Naive thymus-derived CD4-positive, alpha-beta T cell (primary cell): ENCODE results near the gene CD300H. TPM values are rescaled to one million over a fixed set of nuclear protein-coding genes. Genes with fewer than 3 reads are reported as not detected.

ENCODE experiments used
- ATAC-seq: fragments of 150-1000 bp; cut with Tn5 transposase; 2 replicates; pipeline ENCODE4 v1.10.0; 2021; ENCODE audit warnings: mild to moderate bottlenecking, moderate library complexity
- CTCF ChIA-PET: fragments of 350-600 bp; sonication (Branson Sonifier 250); formaldehyde crosslinking; loops from one replicate; lab custom pipeline; 2021; ENCODE audit warnings: antibody characterized with exemption; lab: Charles Lee
- POLR2A ChIA-PET: fragments of 350-600 bp; sonication (Branson Sonifier 250); formaldehyde crosslinking; loops from one replicate; lab custom pipeline; 2021; ENCODE audit warnings: antibody characterized with exemption, inconsistent platforms; lab: Charles Lee
- DNase-seq, 9 donors: peaks; one replicate each; pipeline versions ENCODE4 v3.0.0 to v3.0.0-alpha.2; 2020 to 2022; ENCODE audit warnings: mixed read lengths in 1 of 9
- H3K27ac ChIP-seq: one replicate; pipeline ENCODE4 v1.7.0; 2013; ENCODE audit warnings: mild to moderate bottlenecking, low read depth, low read length, moderate library complexity
- H3K27me3 ChIP-seq, 2 donors: one replicate each; pipeline ENCODE4 v1.7.0; 2013; ENCODE audit warnings: low read length in 2 of 2, mild to moderate bottlenecking in 2 of 2, moderate library complexity in 2 of 2; ENCODE audit not compliant: control insufficient read depth in 2 of 2, insufficient read depth in 2 of 2
- H3K36me3 ChIP-seq, 3 experiments: 1 replicate in 2 of 3; 2 replicates in 1 of 3; pipeline ENCODE4 v1.7.0; 2013; ENCODE audit warnings: low read length in 3 of 3, mild to moderate bottlenecking in 3 of 3, moderate library complexity in 1 of 3; ENCODE audit not compliant: insufficient read depth in 3 of 3, control insufficient read depth in 2 of 3
- H3K4me1 ChIP-seq, 2 donors: one replicate each; pipeline ENCODE4 v1.7.0; 2013; ENCODE audit warnings: low read length in 2 of 2, mild to moderate bottlenecking in 2 of 2, moderate library complexity in 1 of 2; ENCODE audit not compliant: control insufficient read depth in 2 of 2, insufficient read depth in 2 of 2
- H3K4me3 ChIP-seq: 2 replicates; pipeline ENCODE4 v1.7.0; 2013; ENCODE audit warnings: mild to moderate bottlenecking, low read length
- H3K9me3 ChIP-seq, 3 experiments: 1 replicate in 2 of 3; 2 replicates in 1 of 3; pipeline ENCODE4 v1.7.0; 2013; ENCODE audit warnings: low read length in 3 of 3; ENCODE audit not compliant: control insufficient read depth in 2 of 3
- H3K27ac Mint-ChIP-seq, 9 donors: one replicate each; pipeline ENCODE4 v1.8.0; 2020 to 2022; ENCODE audit warnings: mixed read lengths in 9 of 9, mild to moderate bottlenecking in 8 of 9, moderate library complexity in 5 of 9, inconsistent platforms in 2 of 9
- H3K27me3 Mint-ChIP-seq, 5 donors: one replicate each; pipeline ENCODE4 v1.8.0; 2021 to 2022; ENCODE audit warnings: mixed read lengths in 5 of 5, mild to moderate bottlenecking in 1 of 5
- H3K36me3 Mint-ChIP-seq, 5 donors: one replicate each; pipeline ENCODE4 v1.8.0; 2020 to 2022; ENCODE audit warnings: mixed read lengths in 5 of 5, mild to moderate bottlenecking in 3 of 5, inconsistent platforms in 1 of 5
- H3K4me1 Mint-ChIP-seq, 7 donors: one replicate each; pipeline ENCODE4 v1.8.0; 2020 to 2022; ENCODE audit warnings: mixed read lengths in 7 of 7, mild to moderate bottlenecking in 3 of 7, inconsistent platforms in 1 of 7
- H3K4me3 Mint-ChIP-seq, 10 donors: one replicate each; pipeline ENCODE4 v1.8.0; 2020 to 2022; ENCODE audit warnings: mild to moderate bottlenecking in 10 of 10, mixed read lengths in 10 of 10, moderate library complexity in 6 of 10, inconsistent platforms in 2 of 10
- H3K9me3 Mint-ChIP-seq, 11 donors: one replicate each; pipeline ENCODE4 v1.8.0; 2020 to 2022; ENCODE audit warnings: mixed read lengths in 11 of 11, mild to moderate bottlenecking in 4 of 11, inconsistent platforms in 1 of 11, moderate library complexity in 1 of 11
- intact Hi-C, 2 donors: fragments of 100-400 bp; cut with micrococcal nuclease; formaldehyde crosslinking; loops; one replicate each; pipeline ENCODE4 v1.15.1; 2023
- polyA plus RNA-seq, 2 donors: library from polyadenylated mRNA; unstranded; fragments of 300-500 nt; fragmentation: Illumina TruSeq; gene quantifications; one replicate each; pipeline ENCODE4 v1.2.3, GENCODE V29; 2021
- total RNA-seq, 6 experiments: library from RNA in 5 of 6; stranded (reverse) in 5 of 6; gene quantifications; 1 replicate in 5 of 6; 2 replicates in 1 of 6; pipeline ENCODE4 v1.2.3 and lab custom pipeline; 2021 to 2026

Gene CD300H
- total and polyA plus RNA-seq, 7 experiments from 2014 or later, result 0.72 to 18.3 TPM; not detected in 5

DNA sequence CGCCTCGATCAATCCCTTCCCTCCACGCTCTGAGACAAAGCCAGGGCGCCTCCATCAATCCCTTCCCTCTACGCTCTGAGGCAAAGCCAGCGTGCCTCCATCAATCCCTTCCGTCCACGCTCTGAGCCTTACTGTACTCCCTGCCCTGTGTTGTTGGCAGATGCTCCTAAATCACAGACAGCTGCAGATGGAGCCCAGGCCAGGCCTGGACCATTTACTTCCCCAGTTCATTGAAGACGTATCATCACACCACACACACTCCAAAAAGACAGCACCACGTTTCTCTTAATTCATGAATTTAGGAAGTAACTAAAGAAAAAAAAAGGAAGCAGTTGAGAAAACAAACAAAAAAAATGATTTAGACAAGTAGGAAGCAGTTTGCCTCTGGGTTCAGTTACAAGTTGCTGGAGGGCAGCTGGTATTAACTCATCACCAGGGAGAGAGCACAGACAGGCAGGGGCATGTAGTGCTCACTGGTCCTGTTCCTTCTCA lies 32.2 kb upstream of the CD300H start:
- DNase-seq (no peak), ATAC-seq (peak; percentile 78)
- intact Hi-C loops, result no loop called here
- Histone ChIP-seq H3K36me3 (no peaks in the 10 kb centered on the region), H3K4me1 (peaks cover 0 to 18% of the 10 kb centered on the region in 2 donors), H3K27me3 (no peaks in the 10 kb centered on the region), H3K4me3 (no peak overlapping the region), H3K27ac (no peak overlapping the region), H3K9me3 (no peaks in the 10 kb centered on the region)
- CTCF ChIA-PET, result no interaction called here
- Mint-ChIP-seq H3K4me3 (peak overlapping the region in 3 of 10 donors; percentile 6 to 40 (median 37)), H3K27me3 (peaks cover 4 to 47% (median 15%) of the 10 kb centered on the region in 5 donors), H3K36me3 (no peaks in the 10 kb centered on the region), H3K9me3 (no peaks in the 10 kb centered on the region), H3K27ac (peak overlapping the region in 4 of 9 donors; percentile 12 to 71 (median 32)), H3K4me1 (peaks cover 17 to 63% (median 45%) of the 10 kb centered on the region in 7 donors)
- POLR2A ChIA-PET, result no interaction called here

GRCh38 chr17:74599023-74599399 lies 31.7 kb upstream of the CD300H start:
- ATAC-seq (peak; percentile 63), DNase-seq (no peak)
- H3K27me3 ChIP-seq, result no peaks in the 10 kb centered on the region
- intact Hi-C loops, result no loop called here
- Mint-ChIP-seq H3K4me1 (peaks cover 17 to 61% (median 45%) of the 10 kb centered on the region in 7 donors), H3K27me3 (peaks cover 4 to 47% (median 15%) of the 10 kb centered on the region in 5 donors), H3K36me3 (no peaks in the 10 kb centered on the region), H3K27ac (peak overlapping the region in 5 of 9 donors; percentile 14 to 76 (median 50)), H3K4me3 (peak overlapping the region in 4 of 10 donors; percentile 37 to 72 (median 54)), H3K9me3 (no peaks in the 10 kb centered on the region)
- H3K36me3 ChIP-seq, result no peaks in the 10 kb centered on the region
- peaks cover 0 to 18% of the 10 kb centered on the region in 2 donors for H3K4me1 ChIP-seq
- ChIA-PET POLR2A (no interaction called here), CTCF (no interaction called here)
- no peak overlapping the region for H3K27ac ChIP-seq
- no peaks in the 10 kb centered on the region for H3K9me3 ChIP-seq
- no peak overlapping the region for H3K4me3 ChIP-seq

GRCh38 chr17:74598346-74599022 lies 31.2 kb upstream of the CD300H start:
- Mint-ChIP-seq H3K27me3 (peaks cover 4 to 47% (median 15%) of the 10 kb centered on the region in 5 donors), H3K27ac (peak overlapping the region in 5 of 9 donors; percentile 14 to 76 (median 50)), H3K9me3 (no peaks in the 10 kb centered on the region), H3K4me3 (peak overlapping the region in 6 of 10 donors; percentile 0 to 72 (median 39)), H3K36me3 (no peaks in the 10 kb centered on the region), H3K4me1 (peaks cover 17 to 56% (median 41%) of the 10 kb centered on the region in 7 donors)
- ChIA-PET CTCF (no interaction called here), POLR2A (no interaction called here)
- H3K4me3 ChIP-seq, result no peak overlapping the region
- no peaks in the 10 kb centered on the region for H3K27me3 ChIP-seq
- H3K27ac ChIP-seq, result no peak overlapping the region
- intact Hi-C loops, result no loop called here
- H3K9me3 ChIP-seq, result no peaks in the 10 kb centered on the region
- DNase-seq (peak in 4 of 9 donors; percentile 13 to 26 (median 16)), ATAC-seq (no peak)
- H3K36me3 ChIP-seq, result no peaks in the 10 kb centered on the region
- peaks cover 0 to 14% of the 10 kb centered on the region in 2 donors for H3K4me1 ChIP-seq

DNA sequence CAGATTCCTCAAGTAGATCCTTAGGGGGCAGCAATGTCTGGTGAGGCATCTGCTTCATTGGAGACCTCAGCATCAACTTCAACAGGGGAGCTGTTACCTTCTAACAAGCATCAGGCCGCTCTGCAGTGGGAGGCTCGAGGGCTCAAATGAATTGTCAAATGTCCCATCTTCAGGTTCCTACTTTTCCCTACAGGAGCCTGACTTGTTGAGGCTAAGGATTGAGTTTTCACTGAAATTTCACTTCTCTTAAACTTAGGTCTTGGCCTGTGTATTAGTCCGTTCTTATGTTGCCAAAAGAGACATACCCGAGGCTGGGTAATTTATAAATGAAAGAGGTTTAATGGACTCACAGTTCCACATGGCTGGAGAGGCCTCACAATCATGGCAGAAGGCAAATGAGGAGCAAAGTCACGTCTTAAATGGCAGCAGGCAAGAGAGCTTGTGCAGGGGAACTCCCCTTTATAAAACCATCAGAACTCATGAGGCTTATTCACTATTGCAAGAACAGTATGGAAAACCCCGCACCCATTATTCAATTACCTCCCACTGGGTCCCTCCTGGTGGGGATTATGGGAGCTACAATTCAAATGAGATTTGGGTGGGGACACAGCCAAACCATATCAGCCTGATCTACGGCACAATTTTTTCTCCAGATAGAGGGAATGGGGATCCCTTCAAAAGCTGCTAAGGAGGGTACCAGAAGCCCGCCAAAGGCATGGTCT lies 29.9 kb upstream of the CD300H start:
- intact Hi-C loops, result no loop called here
- H3K27me3 Mint-ChIP-seq, result peaks cover 4 to 46% (median 20%) of the 10 kb centered on the region in 5 donors
- CTCF ChIA-PET, result no interaction called here

DNA sequence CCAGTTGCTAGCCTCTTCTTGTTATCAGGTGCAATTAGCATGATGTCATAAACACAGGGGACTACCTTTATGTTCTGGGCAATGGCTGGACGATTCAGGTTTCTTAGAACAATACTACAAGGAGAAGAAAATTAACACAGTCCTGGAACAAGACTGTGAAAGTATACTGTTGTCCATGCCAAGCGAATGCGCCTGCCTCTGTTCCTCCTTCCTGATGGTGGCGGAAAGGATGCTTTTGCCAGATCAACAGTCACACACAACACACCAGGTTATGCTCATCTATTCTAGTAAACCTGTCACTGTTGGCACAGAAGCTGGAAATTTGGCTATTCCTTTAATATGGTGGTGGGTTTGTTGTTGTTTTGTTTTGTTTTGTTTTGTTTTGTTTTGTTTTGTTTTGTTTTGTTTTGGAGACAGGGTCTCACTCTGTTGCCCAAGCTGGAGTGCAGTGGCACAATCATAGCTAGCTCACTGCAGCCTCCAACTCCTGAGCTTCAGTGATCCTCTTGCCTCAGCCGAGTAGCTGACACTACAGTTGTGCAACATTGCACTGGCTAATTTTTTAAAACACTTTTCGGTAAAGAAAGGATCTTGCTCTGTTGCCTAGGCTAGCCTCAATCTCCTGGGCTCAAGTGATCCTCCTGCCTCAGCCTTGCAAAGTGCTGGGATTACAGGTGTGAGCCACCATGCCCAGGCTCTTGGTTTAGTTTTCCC lies 27.9 kb upstream of the CD300H start:
- Histone ChIP-seq H3K4me3 (no peak overlapping the region), H3K27ac (no peak overlapping the region), H3K9me3 (no peaks in the 10 kb centered on the region), H3K36me3 (no peaks in the 10 kb centered on the region), H3K4me1 (peaks cover 0 to 14% of the 10 kb centered on the region in 2 donors), H3K27me3 (peaks cover 0 to 4% of the 10 kb centered on the region in 2 donors)
- ATAC-seq (no peak), DNase-seq (no peak)
- CTCF ChIA-PET, result no interaction called here
- intact Hi-C loops, result no loop called here
- Mint-ChIP-seq H3K4me3 (no peak overlapping the region), H3K27me3 (peaks cover 0 to 40% (median 14%) of the 10 kb centered on the region in 5 donors), H3K9me3 (peaks cover 0 to 1% (median 0%) of the 10 kb centered on the region in 11 donors), H3K27ac (no peak overlapping the region), H3K36me3 (no peaks in the 10 kb centered on the region), H3K4me1 (peaks cover 21 to 47% (median 36%) of the 10 kb centered on the region in 7 donors)
- POLR2A ChIA-PET, result no interaction called here

More for the DNA sequence above, 29.9 kb upstream of the CD300H start:
- Histone ChIP-seq H3K36me3 (no peaks in the 10 kb centered on the region), H3K27me3 (no peaks in the 10 kb centered on the region), H3K4me3 (no peak overlapping the region), H3K9me3 (no peaks in the 10 kb centered on the region), H3K4me1 (peaks cover 0 to 10% of the 10 kb centered on the region in 2 donors), H3K27ac (no peak overlapping the region)
- no peak for DNase-seq
- Mint-ChIP-seq H3K9me3 (peaks cover 0 to under 1% (median 0%) of the 10 kb centered on the region in 11 donors), H3K27ac (no peak overlapping the region), H3K4me3 (no peak overlapping the region), H3K4me1 (peaks cover 18 to 54% (median 43%) of the 10 kb centered on the region in 7 donors), H3K36me3 (no peaks in the 10 kb centered on the region)
- no peak for ATAC-seq
- POLR2A ChIA-PET, result no interaction called here
